ENCODE data around the gene SPRED2. TPM values are rescaled to one million over a fixed set of nuclear protein-coding genes. Genes with fewer than 3 reads are reported as not detected.

Gene SPRED2
- total RNA-seq, 4 donors from 2014 or later, result 21.9 to 28.8 (median 25.5) TPM

- no peaks in the 10 kb centered on the region for H3K36me3 ChIP-seq
- H3K9me3 ChIP-seq, result no peaks in the 10 kb centered on the region
- 60 to 62% methylated on average over 3 of the region's 3 CpGs for WGBS, 2 donors
- H3K27ac ChIP-seq, result peak overlapping the region in 2 of 4 donors; percentile 53 to 57
- no peak for DNase-seq (ENCODE audit: low spot score in 2 of 2)
- H3K4me1 ChIP-seq, result peaks cover 0 to 54% (median 6%) of the 10 kb centered on the region in 4 donors
- TF ChIP-seq CTCF (IDR thresholded peaks at IDR 0.05) (no peak), EP300 (IDR thresholded peaks at IDR 0.05) (no peak), POLR2A (IDR thresholded peaks at IDR 0.05) (no peak)
- no peak overlapping the region for H3K4me3 ChIP-seq
- H3K27me3 ChIP-seq, result no peaks in the 10 kb centered on the region
Observed at GRCh38 chr2:65345631-65346030, 86.8 kb downstream of the SPRED2 start.

- Histone ChIP-seq H3K4me1 (peaks cover 0 to 45% (median 5%) of the 10 kb centered on the region in 4 donors), H3K36me3 (no peaks in the 10 kb centered on the region), H3K4me3 (no peak overlapping the region), H3K27ac (peak overlapping the region in 1 of 4 donors; percentile 53), H3K27me3 (no peaks in the 10 kb centered on the region), H3K9me3 (no peaks in the 10 kb centered on the region)
- 53% methylated on average over 15 of the region's 15 CpGs for WGBS, 2 donors
- DNase-seq (ENCODE audit: low spot score in 2 of 2), result no peak
- TF ChIP-seq POLR2A (IDR thresholded peaks at IDR 0.05) (no peak), EP300 (IDR thresholded peaks at IDR 0.05) (no peak)
Observed at GRCh38 chr2:65344689-65345088, 87.7 kb downstream of the SPRED2 start.

- H3K27ac ChIP-seq, result no peak overlapping the region
- H3K9me3 ChIP-seq, result no peaks in the 10 kb centered on the region
- TF ChIP-seq POLR2A (IDR thresholded peaks at IDR 0.05) (no peak), CTCF (IDR thresholded peaks at IDR 0.05) (no peak), EP300 (IDR thresholded peaks at IDR 0.05) (no peak)
- DNase-seq (ENCODE audit: low spot score in 2 of 2), result no peak
- no peaks in the 10 kb centered on the region for H3K27me3 ChIP-seq
- H3K4me1 ChIP-seq, result peaks cover 0 to 40% (median 4%) of the 10 kb centered on the region in 4 donors
- no peaks in the 10 kb centered on the region for H3K36me3 ChIP-seq
- WGBS, 2 donors, result 72 to 74% methylated on average over 4 of the region's 4 CpGs
- H3K4me3 ChIP-seq, result no peak overlapping the region
Observed at GRCh38 chr2:65344182-65344581, 88.2 kb downstream of the SPRED2 start.

- no peak overlapping the region for H3K27ac ChIP-seq
- TF ChIP-seq POLR2A (IDR thresholded peaks at IDR 0.05) (no peak), CTCF (IDR thresholded peaks at IDR 0.05) (no peak), EP300 (IDR thresholded peaks at IDR 0.05) (no peak)
- H3K36me3 ChIP-seq, result no peaks in the 10 kb centered on the region
- H3K4me1 ChIP-seq, result peaks cover 0 to 34% (median 3%) of the 10 kb centered on the region in 4 donors
- H3K9me3 ChIP-seq, result no peaks in the 10 kb centered on the region
- DNase-seq (ENCODE audit: low spot score in 2 of 2), result no peak
- H3K27me3 ChIP-seq, result no peaks in the 10 kb centered on the region
- no peak overlapping the region for H3K4me3 ChIP-seq
Observed at GRCh38 chr2:65343386-65343785, 89.0 kb downstream of the SPRED2 start.

GRCh38 chr2:65340898-65341681 is 91.3 kb downstream of the SPRED2 start:
- no peaks in the 10 kb centered on the region for H3K36me3 ChIP-seq
- WGBS, 2 donors, result 75 to 78% methylated on average over 9 of the region's 9 CpGs
- no peak overlapping the region for H3K27ac ChIP-seq
- H3K9me3 ChIP-seq, result no peaks in the 10 kb centered on the region
- DNase-seq (ENCODE audit: low spot score in 2 of 2), result no peak
- peaks cover 0 to 20% (median 0%) of the 10 kb centered on the region in 4 donors for H3K4me1 ChIP-seq
- TF ChIP-seq POLR2A (IDR thresholded peaks at IDR 0.05) (no peak), EP300 (IDR thresholded peaks at IDR 0.05) (no peak), CTCF (IDR thresholded peaks at IDR 0.05) (no peak)
- no peak overlapping the region for H3K4me3 ChIP-seq
- no peaks in the 10 kb centered on the region for H3K27me3 ChIP-seq

Data from tibial nerve (tissue), 4 donors.